ENCODE measurements around the gene SMYD1.

The SMYD1 gene

DNA sequence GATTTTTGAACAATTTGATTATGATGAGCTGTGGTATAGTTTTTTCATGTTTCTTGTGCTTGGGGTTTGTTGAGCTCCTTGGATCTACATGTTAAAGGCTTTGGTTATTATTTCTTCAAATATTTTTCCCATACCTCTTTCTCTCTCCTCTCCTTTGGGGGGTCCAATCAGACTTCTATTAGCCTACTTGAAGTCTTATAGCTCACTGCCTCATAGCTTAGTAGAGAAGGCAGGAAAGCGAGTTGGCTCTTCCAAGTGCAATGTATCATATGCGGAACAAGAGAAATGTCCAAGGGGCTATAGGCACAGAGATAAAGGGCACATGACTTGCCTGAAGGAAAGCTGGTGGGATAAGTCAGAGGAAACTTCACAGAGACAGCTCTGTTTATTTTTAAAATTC is 74.3 kb downstream of the SMYD1 start:
- DNase-seq (ENCODE audit: low read depth in 2 of 2): no peak

DNA sequence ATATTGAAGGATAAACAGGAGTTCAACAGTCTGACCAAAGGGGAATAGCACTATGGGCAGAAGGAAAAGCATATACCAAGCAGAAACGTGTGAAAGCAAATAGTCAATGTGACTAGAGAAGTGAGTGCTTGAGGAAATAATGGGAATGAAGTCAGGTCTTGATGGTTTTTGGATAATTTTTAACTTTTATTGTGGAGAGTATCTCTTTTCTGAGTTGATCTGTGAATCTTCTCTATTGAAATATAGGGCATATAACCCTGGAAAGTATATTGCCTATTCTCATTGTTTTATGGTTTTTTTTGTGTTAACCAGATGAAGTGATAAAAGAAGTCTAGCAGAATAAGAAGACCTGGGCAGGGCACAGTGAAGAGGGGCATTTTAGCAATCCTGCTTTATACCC is 76.6 kb downstream of the SMYD1 start:
- DNase-seq (ENCODE audit: low read depth in 2 of 2): no peak

DNA sequence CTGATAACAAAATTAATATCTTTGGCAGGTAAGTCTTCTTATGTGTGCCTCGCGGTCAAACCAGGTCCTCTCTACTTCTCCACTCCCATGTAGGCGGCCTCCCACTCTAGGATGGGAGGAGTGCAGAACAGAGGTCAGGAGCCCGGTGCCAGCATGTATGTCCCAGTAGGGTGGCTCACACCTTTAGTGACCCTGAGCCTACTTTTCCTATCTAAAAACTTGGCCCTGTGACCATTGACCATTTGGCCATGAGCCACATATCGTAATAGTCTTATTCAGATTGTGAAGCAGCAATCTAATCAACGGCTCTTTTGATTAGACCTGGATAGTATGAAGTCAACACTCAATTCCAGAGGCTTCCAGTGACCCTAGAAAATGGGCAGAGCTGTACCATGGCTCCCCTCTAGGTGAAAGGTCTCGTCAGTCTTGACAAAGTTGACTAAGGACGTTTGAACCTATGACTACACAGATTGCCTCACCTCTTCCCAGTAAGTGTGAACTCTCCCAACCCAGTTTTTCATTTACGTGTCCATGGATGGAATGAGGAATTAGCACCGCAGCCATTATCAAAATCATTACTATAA is 77.4 kb downstream of the SMYD1 start:
- DNase-seq (ENCODE audit: low read depth in 2 of 2): no peak

DNA sequence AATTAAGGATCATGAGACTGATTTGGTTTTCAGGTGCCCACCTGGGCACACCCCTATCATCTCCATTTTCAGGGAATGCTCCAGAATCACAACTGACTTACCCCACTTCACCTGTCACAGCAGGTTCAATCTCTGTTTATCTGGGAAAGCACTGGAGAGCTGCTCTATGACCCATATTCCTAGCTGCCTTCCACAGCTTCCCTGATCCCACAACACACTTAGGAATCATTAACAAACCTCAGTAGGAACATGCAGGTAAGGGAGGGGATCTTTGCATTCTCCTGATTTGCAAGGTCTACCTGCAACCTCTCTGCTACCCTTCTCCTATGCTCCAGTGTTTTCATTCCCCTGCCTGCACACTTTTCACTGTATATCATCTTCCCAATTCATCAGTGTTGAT is 79.0 kb downstream of the SMYD1 start:
- no peak for DNase-seq (ENCODE audit: low read depth in 2 of 2)

DNA sequence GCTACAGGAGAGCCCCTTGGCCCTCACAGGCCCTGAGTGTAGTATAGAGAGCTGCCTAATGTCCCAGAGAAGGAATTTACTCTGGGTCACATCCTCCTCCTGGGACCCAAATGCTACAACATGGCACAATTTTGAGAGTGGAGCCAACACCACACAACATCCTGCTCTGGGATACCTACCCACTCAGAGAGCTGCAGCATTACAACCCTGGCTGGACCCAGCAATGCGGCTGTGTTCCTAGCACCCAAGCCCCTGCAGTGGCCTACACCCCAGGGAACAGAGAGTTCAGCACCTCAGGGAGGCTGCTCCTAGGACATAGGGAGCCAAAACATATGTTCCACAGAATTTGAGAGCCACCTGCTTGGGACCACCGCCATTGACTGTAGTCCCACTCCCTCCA is 79.5 kb downstream of the SMYD1 start:
- no peak for DNase-seq (ENCODE audit: low read depth in 2 of 2)

DNA sequence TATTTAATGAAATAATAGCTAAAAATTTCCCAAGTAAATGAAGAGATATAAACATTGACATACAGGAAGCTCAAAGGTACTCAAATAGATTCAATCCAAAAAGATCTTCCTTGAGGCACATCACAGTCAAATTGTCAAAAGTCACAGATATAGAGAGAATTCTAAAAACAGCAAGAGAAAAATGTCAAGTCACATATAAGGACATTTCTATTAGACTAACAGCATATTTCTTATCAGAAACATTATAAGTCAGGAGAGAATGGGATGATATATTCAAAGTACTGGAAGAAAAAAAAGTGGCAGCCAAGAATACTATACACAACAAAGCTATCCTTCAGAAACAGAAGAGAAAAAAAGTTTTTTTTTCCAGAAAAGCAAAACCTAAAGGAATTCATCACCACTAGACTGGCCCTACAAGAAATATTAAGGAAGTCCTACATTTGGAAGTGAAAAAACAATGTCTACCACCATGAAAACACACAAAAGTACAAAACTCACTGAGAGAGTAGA is 81.4 kb downstream of the SMYD1 start:
- DNase-seq (ENCODE audit: low read depth in 2 of 2): no peak

DNA sequence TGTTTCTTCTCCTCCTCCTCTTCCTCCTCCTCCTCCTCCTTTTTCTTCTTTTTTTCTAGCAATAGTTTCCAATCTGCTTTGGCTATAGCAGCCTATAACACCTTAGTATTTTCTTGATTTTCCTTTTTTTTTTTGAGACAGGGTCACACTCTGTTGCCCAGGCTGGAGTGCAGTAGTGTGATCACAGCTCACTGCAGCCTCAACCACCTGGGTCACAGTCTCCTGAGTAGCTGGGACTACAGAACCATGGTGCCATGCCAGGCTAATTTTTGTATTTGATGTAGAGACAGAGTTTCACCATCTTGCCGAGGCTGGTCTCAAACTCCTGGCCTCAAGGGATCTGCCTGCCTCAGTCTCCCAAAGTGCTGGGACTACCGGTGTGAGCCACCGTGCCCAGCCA is 91.9 kb downstream of the SMYD1 start:
- DNase-seq (ENCODE audit: low read depth in 2 of 2): no peak

DNA sequence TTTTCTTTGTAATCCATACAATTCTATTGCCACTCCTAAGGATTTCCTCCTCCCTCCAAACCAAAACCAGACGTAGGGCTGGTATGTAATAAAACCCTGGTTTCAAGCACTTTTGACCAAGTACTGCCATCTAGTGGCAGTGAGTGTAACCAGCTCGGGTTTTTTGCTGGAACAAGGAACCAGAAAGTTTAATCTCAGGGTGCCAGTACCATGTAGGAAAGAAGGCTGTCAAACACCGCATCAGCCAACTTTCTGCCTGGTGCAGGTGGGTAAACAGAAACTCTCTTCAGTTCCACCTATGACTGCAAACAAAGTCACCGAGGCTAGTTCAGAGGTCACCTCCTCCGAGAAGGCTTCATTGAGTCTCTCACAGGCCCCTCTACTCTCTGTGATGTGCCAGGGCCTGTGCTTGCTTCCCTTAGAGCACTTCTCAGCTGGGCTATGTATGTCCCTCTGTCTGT is 92.4 kb downstream of the SMYD1 start:
- peak; percentile 60 to 64 for DNase-seq (ENCODE audit: low read depth in 2 of 2)

DNA sequence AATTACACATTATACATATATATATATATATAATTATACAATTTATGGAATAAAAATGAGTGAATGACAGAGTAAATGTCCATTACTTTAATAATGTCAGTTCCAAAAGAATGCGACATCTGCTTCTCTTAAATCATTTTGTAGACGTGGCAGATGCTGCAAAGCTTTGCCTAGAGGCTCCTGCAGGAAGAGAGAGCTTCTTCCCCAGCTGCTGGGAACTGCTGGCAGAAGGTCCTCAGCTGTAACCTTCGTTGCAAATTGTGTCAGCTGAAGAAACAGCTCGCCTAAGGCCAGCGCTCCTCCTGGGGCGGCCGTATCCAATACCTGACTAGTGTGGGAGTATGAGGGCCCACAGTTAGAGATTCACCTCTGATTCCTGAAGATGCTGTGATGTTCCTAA is 92.9 kb downstream of the SMYD1 start:
- no peak for DNase-seq (ENCODE audit: low read depth in 2 of 2)

DNA sequence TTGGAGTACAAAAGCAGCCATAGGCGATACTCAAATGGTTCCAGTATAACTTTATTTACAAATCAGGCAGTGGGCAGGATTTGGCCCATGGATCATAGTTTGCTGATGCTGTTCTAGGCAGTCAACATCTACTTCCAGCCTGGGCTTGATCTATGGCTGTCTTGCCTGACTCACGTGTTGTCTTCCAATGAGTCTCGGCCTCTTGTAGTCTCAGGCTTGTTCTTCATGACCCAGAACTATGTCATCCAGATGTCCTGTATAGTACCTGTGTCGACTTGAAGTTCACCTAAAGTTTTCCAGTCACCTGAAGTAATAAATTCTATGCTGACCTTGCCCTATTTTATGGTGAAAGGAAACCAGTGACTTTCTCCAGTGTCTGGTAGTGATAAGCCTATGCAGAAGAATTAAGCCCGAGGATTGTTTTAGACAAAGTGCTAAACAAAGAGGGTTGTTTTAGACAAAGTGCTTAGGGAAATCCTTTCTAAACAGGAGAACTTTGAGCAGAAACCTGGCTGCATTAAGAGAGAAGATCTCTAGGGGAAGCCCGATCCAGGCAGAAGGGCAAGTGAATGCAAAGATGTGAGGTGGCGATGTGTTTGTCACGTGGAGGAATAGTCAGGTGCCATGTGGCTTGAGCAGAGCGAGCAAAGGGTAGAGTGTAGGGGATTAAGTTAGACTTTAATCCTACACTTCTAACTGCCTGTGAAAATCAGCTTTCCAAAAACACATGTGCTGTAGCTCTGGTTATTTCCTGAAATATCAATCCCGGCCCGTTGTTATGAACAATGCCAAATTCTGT is 94.0 kb downstream of the SMYD1 start:
- no peak for DNase-seq (ENCODE audit: low read depth in 2 of 2)

Measured in fibroblast of skin of left quadriceps (primary cell).